GM12878 (cell line): ENCODE results near the gene LRRC7. TPM values are rescaled to one million over a fixed set of nuclear protein-coding genes. Genes with fewer than 3 reads are reported as not detected.

Experiments used
- ATAC-seq: fragments of 200-7000 bp; cut with Tn5 transposase; 3 replicates; pipeline ENCODE4 v1.9.1; 2020; ENCODE audit warnings: mild to moderate bottlenecking, moderate library complexity
- BruUV-seq: library from RNA; stranded (reverse); fragments of 400-500 nt; replicated peaks from 2 replicates; lab custom pipeline; 2021; lab: Mats Ljungman, UMichigan
- CTCF ChIA-PET: fragments of 300-600 bp; sonication (Branson Sonifier 250); formaldehyde crosslinking; extraction: SDS; loops from one replicate; lab custom pipeline; 2021; ENCODE audit warnings: inconsistent platforms; lab: Yijun Ruan, JAX
- POLR2A ChIA-PET: fragments of 350-600 bp; formaldehyde crosslinking; extraction: SDS; loops from one replicate; lab custom pipeline; 2021; ENCODE audit warnings: inconsistent platforms; lab: Charles Lee
- RAD21 ChIA-PET: fragments of 300-600 bp; sonication (Branson Sonifier 250); formaldehyde crosslinking; loops from one replicate; lab custom pipeline; 2023; ENCODE audit warnings: antibody characterized with exemption; ENCODE audit not compliant: unreplicated experiment; lab: Charles Lee
- SMC1A ChIA-PET: fragments of 300-600 bp; sonication (Branson Sonifier 250); formaldehyde crosslinking; loops from one replicate; lab custom pipeline; 2023; ENCODE audit not compliant: unreplicated experiment, uncharacterized antibody; lab: Charles Lee
- DNase-seq: peaks from one replicate; pipeline ENCODE4 v3.0.0-alpha.2; 2011; ENCODE audit warnings: low read depth, low spot score
- FAIRE-seq: peaks from 3 replicates; lab custom pipeline; 2011; peaks lifted over from hg19 to GRCh38; lab: Jason Lieb, UNC
- H2AFZ ChIP-seq: 2 replicates; pipeline ENCODE4 v1.6.0; 2011; ENCODE audit warnings: low read depth, low read length, control low read depth; ENCODE audit not compliant: control insufficient read depth
- H3K27ac ChIP-seq: 2 replicates; pipeline ENCODE4 v1.5.1; 2011; ENCODE audit warnings: control low read depth; ENCODE audit not compliant: control insufficient read depth, insufficient read depth
- H3K27me3 ChIP-seq, 2 experiments: replicated peaks in 1 of 2; 2 replicates each; pipeline versions ENCODE4 v1.6.0 to v1.6.1; 2011; ENCODE audit warnings: low read length in 1 of 2; ENCODE audit not compliant: control insufficient read depth in 2 of 2, insufficient read depth in 2 of 2
- H3K36me3 ChIP-seq, 2 experiments: 2 replicates each; pipeline ENCODE4 v1.5.1; 2011; ENCODE audit warnings: low read length in 1 of 2; ENCODE audit not compliant: control insufficient read depth in 2 of 2, insufficient read depth in 2 of 2
- H3K4me1 ChIP-seq: 2 replicates; pipeline ENCODE4 v1.6.1; 2011; ENCODE audit warnings: mild to moderate bottlenecking, low read length, moderate library complexity, mixed read lengths; ENCODE audit not compliant: control insufficient read depth, insufficient read depth
- H3K4me2 ChIP-seq: 2 replicates; pipeline ENCODE4 v1.6.0; 2011; ENCODE audit warnings: control low read depth; ENCODE audit not compliant: control insufficient read depth, insufficient read depth
- H3K4me3 ChIP-seq: fragments of 200-600 bp; sonication (generic); 2 replicates; pipeline ENCODE4 v1.5.1; 2016
- H3K79me2 ChIP-seq: 2 replicates; pipeline ENCODE4 v1.6.0; 2011; ENCODE audit warnings: low read length; ENCODE audit not compliant: control insufficient read depth, insufficient read depth
- H3K9ac ChIP-seq: 2 replicates; pipeline ENCODE4 v1.8.0; 2011; ENCODE audit warnings: low read length, control low read depth, mixed read lengths; ENCODE audit not compliant: control insufficient read depth, insufficient read depth
- H3K9me3 ChIP-seq: replicated peaks from 3 replicates; pipeline ENCODE4 v1.5.1; 2011; ENCODE audit warnings: mild to moderate bottlenecking, low read length; ENCODE audit not compliant: control insufficient read depth, insufficient read depth
- H4K20me1 ChIP-seq: 2 replicates; pipeline ENCODE4 v1.6.0; 2011; ENCODE audit not compliant: control insufficient read depth, insufficient read depth
- BACH1 ChIP-seq: fragments of 450-650 bp; IDR thresholded peaks from 2 replicates; pipeline ENCODE4 v1.6.1; 2017; ENCODE audit warnings: mild to moderate bottlenecking, borderline replicate concordance
- DPF2 ChIP-seq: fragments of 450-650 bp; IDR thresholded peaks from 2 replicates; pipeline ENCODE4 v1.6.1; 2017; ENCODE audit warnings: mild to moderate bottlenecking
- MEF2B ChIP-seq: fragments of 450-650 bp; IDR thresholded peaks from 2 replicates; pipeline ENCODE4 v1.6.1; 2018; ENCODE audit warnings: mild to moderate bottlenecking, moderate library complexity; ENCODE audit not compliant: partially characterized antibody, poor library complexity, severe bottlenecking
- POLR2AphosphoS2 ChIP-seq: IDR thresholded peaks from 2 replicates; pipeline ENCODE4 v1.6.1; 2011; ENCODE audit warnings: low read depth, mild to moderate bottlenecking, low read length, improper control_type of control experiment, moderate library complexity
- RAD51 ChIP-seq: fragments of 450-650 bp; IDR thresholded peaks from 2 replicates; pipeline ENCODE4 v1.6.1; 2016; ENCODE audit warnings: moderate library complexity, mild to moderate bottlenecking, inconsistent platforms
- RFX5 ChIP-seq: IDR thresholded peaks from 2 replicates; pipeline ENCODE4 v1.6.1; 2011; ENCODE audit warnings: low read depth, low read length, improper control_type of control experiment
- SMC3 ChIP-seq: IDR thresholded peaks from 2 replicates; pipeline ENCODE4 v1.6.1; 2011; ENCODE audit warnings: low read length, improper control_type of control experiment, borderline replicate concordance
- WGBS: methylation state at CpG from one replicate; pipeline ENCODE4 v1.1.6; 2016; ENCODE audit warnings: low lambda C conversion rate; ENCODE audit not compliant: insufficient replicate concordance, insufficient coverage; ENCODE audit errors: missing lambda C conversion rate; 5-methylcytosine and 5-hydroxymethylcytosine counted together
- in situ Hi-C: fragments of 300-500 bp; cut with MboI; formaldehyde crosslinking; loops from 9 replicates; pipeline ENCODE4 v1.14.3; 2018; ENCODE audit warnings: mixed read lengths
- intact Hi-C: fragments of 100-400 bp; cut with micrococcal nuclease; formaldehyde crosslinking; loops from one replicate; pipeline ENCODE4 v1.14.2; 2022; ENCODE audit not compliant: unreplicated experiment
- polyA plus RNA-seq, 11 experiments: library from polyadenylated mRNA; depleted of rRNA in 4 of 11; unstranded in 6 of 11; stranded (reverse) in 5 of 11; fragments of >200 nt; fragmentation: Nextera tagmentation in 4 of 11; fragmentation: Illumina TruSeq in 1 of 11; extraction: Ambion mirVana in 4 of 11; extraction: Trizol in 1 of 11; gene quantifications; 1 replicate in 1 of 11; 2 replicates in 10 of 11; pipeline versions ENCODE4 v1.2.1 to v1.2.3, GENCODE V29; 2011 to 2016; ENCODE audit warnings: inconsistent platforms in 2 of 11, missing spikeins in 2 of 11, low read depth in 1 of 11
- total RNA-seq, 4 experiments: library from RNA; depleted of rRNA in 3 of 4; stranded (reverse); fragments of >200 nt in 3 of 4; fragmentation: Illumina TruSeq in 1 of 4; extraction: Trizol in 1 of 4; gene quantifications; 2 replicates each; pipeline versions ENCODE4 v1.2.1 to v1.2.3, GENCODE V29; 2013 to 2021
- TF ChIP-seq, protein P1 (sequence below): fragments of 150-350 bp; IDR thresholded peaks from 2 replicates; pipeline ENCODE4 v1.6.1; 2016; ENCODE audit warnings: low read depth, low read length
- TF ChIP-seq, protein P2 (sequence below): fragments of 450-650 bp; IDR thresholded peaks from 2 replicates; pipeline ENCODE4 v1.6.1; 2016; ENCODE audit warnings: mild to moderate bottlenecking
- TF ChIP-seq, protein P3 (sequence below): IDR thresholded peaks from 2 replicates; pipeline ENCODE4 v1.6.1; 2012; ENCODE audit warnings: low read depth, low read length, improper control_type of control experiment
- TF ChIP-seq, protein P4 (sequence below): fragments of 450-650 bp; formaldehyde crosslinking; IDR thresholded peaks from 2 replicates; pipeline ENCODE4 v1.4.0; 2022; ENCODE audit warnings: mild to moderate bottlenecking, moderate library complexity

The LRRC7 gene
- total and polyA plus RNA-seq, 10 of the 15 experiments (the other 5 are each of a cell fraction or from before 2014, with no cell fraction given) = 0.05 to 1.4 (median 0.24) TPM; not detected in 5

DNA sequence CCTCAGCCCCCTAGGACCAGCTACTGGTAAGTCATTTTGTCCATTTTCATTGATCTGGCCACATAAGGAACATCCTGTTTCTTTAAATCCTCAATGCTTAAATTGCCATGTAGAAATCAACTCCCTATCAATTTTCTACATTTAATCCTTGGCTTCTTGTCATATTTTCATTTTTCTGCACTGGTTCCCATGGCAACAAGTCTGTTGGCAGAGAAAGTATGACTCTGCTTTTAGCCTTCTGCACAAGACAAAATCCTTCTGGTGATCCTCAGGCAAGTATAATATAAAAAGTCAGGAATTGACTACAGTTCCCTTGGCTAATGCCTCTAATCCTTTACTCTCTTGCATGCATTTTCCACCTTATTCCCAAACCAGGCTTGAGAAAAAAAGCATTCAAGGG, 572.6 kb downstream of the LRRC7 start (continued):
- TF ChIP-seq, protein P1, sequence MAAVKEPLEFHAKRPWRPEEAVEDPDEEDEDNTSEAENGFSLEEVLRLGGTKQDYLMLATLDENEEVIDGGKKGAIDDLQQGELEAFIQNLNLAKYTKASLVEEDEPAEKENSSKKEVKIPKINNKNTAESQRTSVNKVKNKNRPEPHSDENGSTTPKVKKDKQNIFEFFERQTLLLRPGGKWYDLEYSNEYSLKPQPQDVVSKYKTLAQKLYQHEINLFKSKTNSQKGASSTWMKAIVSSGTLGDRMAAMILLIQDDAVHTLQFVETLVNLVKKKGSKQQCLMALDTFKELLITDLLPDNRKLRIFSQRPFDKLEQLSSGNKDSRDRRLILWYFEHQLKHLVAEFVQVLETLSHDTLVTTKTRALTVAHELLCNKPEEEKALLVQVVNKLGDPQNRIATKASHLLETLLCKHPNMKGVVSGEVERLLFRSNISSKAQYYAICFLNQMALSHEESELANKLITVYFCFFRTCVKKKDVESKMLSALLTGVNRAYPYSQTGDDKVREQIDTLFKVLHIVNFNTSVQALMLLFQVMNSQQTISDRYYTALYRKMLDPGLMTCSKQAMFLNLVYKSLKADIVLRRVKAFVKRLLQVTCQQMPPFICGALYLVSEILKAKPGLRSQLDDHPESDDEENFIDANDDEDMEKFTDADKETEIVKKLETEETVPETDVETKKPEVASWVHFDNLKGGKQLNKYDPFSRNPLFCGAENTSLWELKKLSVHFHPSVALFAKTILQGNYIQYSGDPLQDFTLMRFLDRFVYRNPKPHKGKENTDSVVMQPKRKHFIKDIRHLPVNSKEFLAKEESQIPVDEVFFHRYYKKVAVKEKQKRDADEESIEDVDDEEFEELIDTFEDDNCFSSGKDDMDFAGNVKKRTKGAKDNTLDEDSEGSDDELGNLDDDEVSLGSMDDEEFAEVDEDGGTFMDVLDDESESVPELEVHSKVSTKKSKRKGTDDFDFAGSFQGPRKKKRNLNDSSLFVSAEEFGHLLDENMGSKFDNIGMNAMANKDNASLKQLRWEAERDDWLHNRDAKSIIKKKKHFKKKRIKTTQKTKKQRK = no peak
- TF ChIP-seq, all 136 proteins: peak for 0

DNA sequence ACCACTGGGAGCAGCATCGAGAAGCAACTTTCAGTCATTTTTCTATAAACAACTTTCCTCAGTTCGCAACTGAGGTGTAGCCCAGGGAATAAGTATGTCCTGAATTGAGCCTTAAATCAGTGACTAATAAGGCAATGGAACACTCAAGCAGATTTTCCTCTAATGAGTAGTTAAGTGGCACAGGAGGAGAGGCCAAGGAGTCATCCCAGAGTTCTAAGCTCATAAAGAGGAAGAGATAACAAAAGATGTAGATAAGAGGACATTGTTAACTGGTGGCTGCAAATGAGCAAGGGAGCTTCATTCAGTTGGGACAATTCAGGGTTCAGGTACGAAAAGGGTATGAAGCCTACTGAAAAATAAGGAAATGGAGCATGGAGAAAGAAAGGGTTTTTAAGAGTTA, 573.2 kb downstream of the LRRC7 start:
- intact Hi-C loops (no loop called here), in situ Hi-C loops (no loop called here)
- Histone ChIP-seq H3K4me1 (no peaks in the 10 kb centered on the region), H3K9me3 (no peaks in the 10 kb centered on the region), H3K27ac (no peak overlapping the region), H3K27me3 (no peaks in the 10 kb centered on the region), H3K4me3 (no peak overlapping the region), H3K79me2 (no peaks in the 10 kb centered on the region), H3K36me3 (peaks cover 0 to 3% of the 10 kb centered on the region in 2 experiments; a peak in 1 of 4 replicates), H2AFZ (no peak overlapping the region), H3K9ac (no peak overlapping the region), H3K4me2 (no peak overlapping the region), H4K20me1 (no peaks in the 10 kb centered on the region)
- no peak for ATAC-seq
- DNase-seq = no peak
- ChIA-PET CTCF (interaction anchor here (0.6 to 1.1 kb wide), 2 partner anchors 26 to 368 kb away, joined by 3 read pairs; no protein-coding TSS in a partner anchor), SMC1A (interaction anchor here (1.0 to 1.1 kb wide), 2 partner anchors 8 to 271 kb away, joined by 3 read pairs; no protein-coding TSS in a partner anchor), RAD21 (no interaction called here), POLR2A (no interaction called here)
- BruUV-seq = no TSS peak
- no peak for FAIRE-seq
- 80% methylated on average over 3 of the region's 3 CpGs for WGBS
- TF ChIP-seq RAD51 (no peak), DPF2 (no peak), RFX5 (no peak), BACH1 (no peak), POLR2AphosphoS2 (no peak), SMC3 (no peak), MEF2B (no peak)
- TF ChIP-seq, protein P2, sequence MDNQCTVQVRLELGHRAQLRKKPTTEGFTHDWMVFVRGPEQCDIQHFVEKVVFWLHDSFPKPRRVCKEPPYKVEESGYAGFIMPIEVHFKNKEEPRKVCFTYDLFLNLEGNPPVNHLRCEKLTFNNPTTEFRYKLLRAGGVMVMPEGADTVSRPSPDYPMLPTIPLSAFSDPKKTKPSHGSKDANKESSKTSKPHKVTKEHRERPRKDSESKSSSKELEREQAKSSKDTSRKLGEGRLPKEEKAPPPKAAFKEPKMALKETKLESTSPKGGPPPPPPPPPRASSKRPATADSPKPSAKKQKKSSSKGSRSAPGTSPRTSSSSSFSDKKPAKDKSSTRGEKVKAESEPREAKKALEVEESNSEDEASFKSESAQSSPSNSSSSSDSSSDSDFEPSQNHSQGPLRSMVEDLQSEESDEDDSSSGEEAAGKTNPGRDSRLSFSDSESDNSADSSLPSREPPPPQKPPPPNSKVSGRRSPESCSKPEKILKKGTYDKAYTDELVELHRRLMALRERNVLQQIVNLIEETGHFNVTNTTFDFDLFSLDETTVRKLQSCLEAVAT = no peak
- TF ChIP-seq, protein P3, sequence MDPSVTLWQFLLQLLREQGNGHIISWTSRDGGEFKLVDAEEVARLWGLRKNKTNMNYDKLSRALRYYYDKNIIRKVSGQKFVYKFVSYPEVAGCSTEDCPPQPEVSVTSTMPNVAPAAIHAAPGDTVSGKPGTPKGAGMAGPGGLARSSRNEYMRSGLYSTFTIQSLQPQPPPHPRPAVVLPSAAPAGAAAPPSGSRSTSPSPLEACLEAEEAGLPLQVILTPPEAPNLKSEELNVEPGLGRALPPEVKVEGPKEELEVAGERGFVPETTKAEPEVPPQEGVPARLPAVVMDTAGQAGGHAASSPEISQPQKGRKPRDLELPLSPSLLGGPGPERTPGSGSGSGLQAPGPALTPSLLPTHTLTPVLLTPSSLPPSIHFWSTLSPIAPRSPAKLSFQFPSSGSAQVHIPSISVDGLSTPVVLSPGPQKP = no peak
- TF ChIP-seq, protein P4, sequence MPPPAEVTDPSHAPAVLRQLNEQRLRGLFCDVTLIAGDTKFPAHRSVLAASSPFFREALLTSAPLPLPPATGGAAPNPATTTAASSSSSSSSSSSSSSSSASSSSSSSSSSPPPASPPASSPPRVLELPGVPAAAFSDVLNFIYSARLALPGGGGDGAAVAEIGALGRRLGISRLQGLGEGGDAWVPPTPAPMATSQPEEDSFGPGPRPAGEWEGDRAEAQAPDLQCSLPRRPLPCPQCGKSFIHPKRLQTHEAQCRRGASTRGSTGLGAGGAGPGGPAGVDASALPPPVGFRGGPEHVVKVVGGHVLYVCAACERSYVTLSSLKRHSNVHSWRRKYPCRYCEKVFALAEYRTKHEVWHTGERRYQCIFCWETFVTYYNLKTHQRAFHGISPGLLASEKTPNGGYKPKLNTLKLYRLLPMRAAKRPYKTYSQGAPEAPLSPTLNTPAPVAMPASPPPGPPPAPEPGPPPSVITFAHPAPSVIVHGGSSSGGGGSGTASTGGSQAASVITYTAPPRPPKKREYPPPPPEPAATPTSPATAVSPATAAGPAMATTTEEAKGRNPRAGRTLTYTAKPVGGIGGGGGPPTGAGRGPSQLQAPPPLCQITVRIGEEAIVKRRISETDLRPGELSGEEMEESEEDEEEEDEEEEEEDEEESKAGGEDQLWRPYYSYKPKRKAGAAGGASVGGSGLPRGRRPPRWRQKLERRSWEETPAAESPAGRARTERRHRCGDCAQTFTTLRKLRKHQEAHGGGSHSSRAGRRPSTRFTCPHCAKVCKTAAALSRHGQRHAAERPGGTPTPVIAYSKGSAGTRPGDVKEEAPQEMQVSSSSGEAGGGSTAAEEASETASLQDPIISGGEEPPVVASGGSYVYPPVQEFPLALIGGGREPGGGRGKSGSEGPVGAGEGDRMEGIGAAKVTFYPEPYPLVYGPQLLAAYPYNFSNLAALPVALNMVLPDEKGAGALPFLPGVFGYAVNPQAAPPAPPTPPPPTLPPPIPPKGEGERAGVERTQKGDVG (CRISPR knock-in tag) = no peak
